ENCODE data around the gene MVP. TPM values are rescaled to one million over a fixed set of nuclear protein-coding genes. Genes with fewer than 3 reads are reported as not detected.
"Not testable (repeated sequence)": the region's sequence is repeated elsewhere in the genome, so short reads cannot be mapped to it uniquely, and the experiment has no call there.

The MVP gene
- total and polyA plus RNA-seq, 3 donors from 2014 or later, result 119 to 224 (median 147) TPM

DNA sequence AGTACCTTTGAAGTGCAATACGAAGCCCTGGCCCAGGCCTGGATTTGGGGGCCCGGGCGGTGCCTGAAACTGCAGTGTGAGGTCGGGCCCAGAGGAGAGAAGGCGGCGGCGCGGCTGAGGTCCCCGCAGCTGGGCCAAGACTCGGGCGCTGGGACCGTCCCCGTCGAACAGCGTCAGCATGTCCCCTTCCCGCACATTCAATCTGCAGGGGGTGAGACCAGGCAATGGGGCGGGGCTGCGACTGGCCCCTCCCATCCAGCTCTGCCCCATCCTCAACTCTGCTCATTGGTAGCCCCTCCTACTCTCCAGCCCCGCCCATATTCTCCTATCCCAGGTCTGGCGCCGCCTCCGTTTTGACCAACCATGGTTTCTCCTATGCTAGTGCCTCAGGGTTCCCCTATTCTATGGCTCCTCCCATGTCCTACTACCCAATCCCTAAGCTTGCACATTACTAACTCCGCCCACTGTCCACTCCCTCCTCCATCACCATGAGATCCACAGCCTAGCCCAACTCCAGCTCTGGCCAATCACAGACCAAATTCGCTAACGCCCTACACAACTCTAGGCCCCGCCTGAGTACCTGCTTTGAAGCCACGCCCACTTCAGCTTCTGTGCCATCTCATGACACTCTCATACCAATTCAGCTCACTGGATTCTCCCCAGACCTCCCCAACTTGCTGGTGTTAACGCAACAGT is 57.2 kb downstream of the MVP start:
- DNase-seq, result peak; percentile 66
- Histone ChIP-seq H3K4me3 (peak overlapping the region in 1 of 2 donors; percentile 44), H3K27ac (no peak overlapping the region), H3K36me3 (ENCODE audit: low read depth, missing control alignments) (no peaks in the 10 kb centered on the region), H3K27me3 (no peaks in the 10 kb centered on the region), H3K9me3 (no peaks in the 10 kb centered on the region), H3K4me1 (no peaks in the 10 kb centered on the region)
- TF ChIP-seq CTCF (IDR thresholded peaks at IDR 0.05) (no peak), POLR2A (IDR thresholded peaks at IDR 0.05) (no peak)
- intact Hi-C loops (cut with DNase I; ENCODE audit: low total_unique reads), result no loop called here
- 21 to 27% methylated on average over 13 to 28 of the region's 28 CpGs for WGBS, 2 donors

DNA sequence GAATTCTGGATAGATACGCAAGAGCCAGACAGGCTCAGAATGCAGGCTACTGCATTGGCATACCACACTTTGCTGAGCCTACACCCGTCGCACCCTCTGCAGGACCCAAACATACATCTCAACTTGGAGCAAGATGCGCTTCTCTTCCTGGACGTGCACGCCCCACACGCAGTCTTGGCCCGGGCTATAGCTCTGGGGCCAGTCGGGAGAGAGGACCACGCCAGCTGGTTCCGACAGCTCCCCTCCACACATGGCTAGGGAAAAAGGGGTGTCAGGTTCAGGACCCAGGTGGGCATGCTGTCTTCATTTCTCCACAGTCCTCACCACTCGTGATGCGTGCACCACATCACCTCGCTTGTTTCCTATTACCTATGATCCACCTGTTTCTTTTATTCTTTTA is 57.9 kb downstream of the MVP start:
- no peak for DNase-seq
- no peaks in the 10 kb centered on the region for H3K9me3 ChIP-seq
- no peaks in the 10 kb centered on the region for H3K27me3 ChIP-seq
- intact Hi-C loops (cut with DNase I; ENCODE audit: low total_unique reads), result no loop called here
- 75 to 83% methylated on average over 9 to 14 of the region's 14 CpGs for WGBS, 2 donors
- H3K4me3 ChIP-seq, result no peak overlapping the region
- H3K27ac ChIP-seq, result no peak overlapping the region
- TF ChIP-seq POLR2A (IDR thresholded peaks at IDR 0.05), result no peak
- no peaks in the 10 kb centered on the region for H3K36me3 ChIP-seq (ENCODE audit: low read depth, missing control alignments)
- H3K4me1 ChIP-seq, result no peaks in the 10 kb centered on the region

DNA sequence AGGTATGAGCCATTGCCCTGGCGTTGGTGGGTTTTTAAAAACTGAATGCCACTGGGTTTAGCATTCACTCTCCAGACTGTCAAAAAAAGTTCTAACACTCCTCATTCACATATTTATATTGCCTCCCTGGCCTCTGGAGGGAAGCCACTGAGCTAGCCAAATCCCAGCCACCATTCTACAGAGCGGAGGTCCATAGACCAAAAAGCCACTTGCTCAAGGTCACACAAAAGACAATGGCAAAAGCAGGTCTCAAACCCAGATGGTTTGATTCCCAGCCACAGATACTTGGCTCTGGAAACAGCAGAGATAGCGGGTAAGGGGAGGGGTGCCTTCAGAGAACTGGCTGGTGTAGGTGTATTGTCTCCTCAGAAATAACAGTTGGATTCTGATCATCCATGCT is 60.8 kb downstream of the MVP start:
- H3K4me1 ChIP-seq, result no peaks in the 10 kb centered on the region
- H3K27ac ChIP-seq, result no peak overlapping the region
- intact Hi-C loops (cut with DNase I; ENCODE audit: low total_unique reads), result no loop called here
- H3K4me3 ChIP-seq, result no peak overlapping the region
- WGBS, 2 donors, result 65 to 66% methylated on average over 3 of the region's 3 CpGs
- H3K9me3 ChIP-seq, result no peaks in the 10 kb centered on the region
- DNase-seq, result no peak
- no peaks in the 10 kb centered on the region for H3K36me3 ChIP-seq (ENCODE audit: low read depth, missing control alignments)
- no peaks in the 10 kb centered on the region for H3K27me3 ChIP-seq
- TF ChIP-seq POLR2A (IDR thresholded peaks at IDR 0.05), result no peak
- TF ChIP-seq CTCF (IDR thresholded peaks at IDR 0.05), result no peak

DNA sequence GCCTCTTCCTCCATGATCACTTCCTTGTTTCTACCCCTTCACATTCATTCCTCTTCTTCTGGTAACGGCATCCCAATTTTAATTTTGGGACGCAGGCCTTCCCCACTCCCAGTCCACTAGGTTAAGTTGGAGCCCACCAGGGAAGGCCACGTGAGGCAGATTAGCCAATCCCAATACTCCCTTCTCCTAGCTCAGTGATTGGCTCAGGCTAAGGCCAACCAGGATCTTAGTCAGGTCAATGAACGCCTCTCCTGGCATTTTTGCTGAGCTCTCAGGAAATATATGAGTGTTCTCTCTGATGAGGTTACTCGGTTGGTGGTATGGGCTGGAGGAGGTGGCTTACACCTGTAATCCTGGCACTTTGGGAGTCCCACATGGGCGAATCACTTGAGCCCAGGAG is 63.7 kb downstream of the MVP start:
- TF ChIP-seq POLR2A (IDR thresholded peaks at IDR 0.05) (no peak), CTCF (IDR thresholded peaks at IDR 0.05) (no peak)
- no peaks in the 10 kb centered on the region for H3K36me3 ChIP-seq (ENCODE audit: low read depth, missing control alignments)
- peak; percentile 62 for DNase-seq
- H3K27ac ChIP-seq, result no peak overlapping the region
- intact Hi-C loops (cut with DNase I; ENCODE audit: low total_unique reads), result no loop called here
- H3K4me3 ChIP-seq, result peak overlapping the region in 1 of 2 donors; percentile 20
- no peaks in the 10 kb centered on the region for H3K9me3 ChIP-seq
- H3K4me1 ChIP-seq, result no peaks in the 10 kb centered on the region
- 64 to 77% methylated on average over 5 to 6 of the region's 6 CpGs for WGBS, 2 donors
- H3K27me3 ChIP-seq, result no peaks in the 10 kb centered on the region

GRCh38 chr16:29889372-29889771 is 69.1 kb downstream of the MVP start:
- H3K4me1 ChIP-seq; H3K27ac ChIP-seq; DNase-seq; intact Hi-C loops (cut with DNase I; ENCODE audit: low total_unique reads); H3K27me3 ChIP-seq; H3K4me3 ChIP-seq; H3K36me3 ChIP-seq (ENCODE audit: low read depth, missing control alignments); H3K9me3 ChIP-seq: not testable (repeated sequence)
- 95 to 100% methylated on average over 3 of the region's 3 CpGs for WGBS, 2 donors
